Body of pancreas (tissue), 4 donors: ENCODE data around the gene SLC19A1.

Source experiments
- CTCF ChIP-seq, 7 experiments: fragments of 450-650 bp in 4 of 7; fragments of 200-600 bp in 3 of 7; sonication (generic) in 3 of 7; IDR thresholded peaks; one replicate each; pipeline ENCODE4 v1.5.1; 2016 to 2019; ENCODE audit warnings: antibody characterized with exemption in 7 of 7
- POLR2A ChIP-seq, 3 donors: fragments of 450-650 bp; IDR thresholded peaks; one replicate each; pipeline ENCODE4 v1.6.1; 2016; ENCODE audit warnings: antibody characterized with exemption in 3 of 3, mild to moderate bottlenecking in 2 of 3

- no peak for TF ChIP-seq CTCF (IDR thresholded peaks at IDR 0.05)
- no peak for TF ChIP-seq POLR2A (IDR thresholded peaks at IDR 0.05)
Observed at GRCh38 chr21:45570071-45570470, 27.8 kb upstream of the SLC19A1 start.
